Caco-2 (cell line): ENCODE data around the gene ELOVL7. TPM values are rescaled to one million over a fixed set of nuclear protein-coding genes. Genes with fewer than 3 reads are reported as not detected.
"Not testable (repeated sequence)": the region's sequence is repeated elsewhere in the genome, so short reads cannot be mapped to it uniquely, and the experiment has no call there.

Experiments
- BruUV-seq: library from RNA; stranded (reverse); fragments of 400-500 nt; replicated peaks from 2 replicates; lab custom pipeline; 2021; lab: Mats Ljungman, UMichigan
- CTCF ChIA-PET: fragments of 300-600 bp; sonication (Branson Sonifier 250); formaldehyde crosslinking; loops from one replicate; lab custom pipeline; 2022; ENCODE audit warnings: antibody characterized with exemption; lab: Charles Lee
- POLR2A ChIA-PET: fragments of 300-600 bp; sonication (Branson Sonifier 250); formaldehyde crosslinking; loops from one replicate; lab custom pipeline; 2022; ENCODE audit warnings: antibody characterized with exemption; lab: Charles Lee
- DNase-seq, 2 experiments: peaks; one replicate each; pipeline versions ENCODE4 v3.0.0 to v3.0.0-alpha.2; 2020 to 2022
- H3K27me3 ChIP-seq: replicated peaks from 2 replicates; pipeline ENCODE4 v1.6.0; 2011; ENCODE audit warnings: low read length; ENCODE audit not compliant: control insufficient read depth, insufficient read depth
- H3K36me3 ChIP-seq: 2 replicates; pipeline ENCODE4 v1.5.1; 2011; ENCODE audit warnings: low read length; ENCODE audit not compliant: control insufficient read depth, insufficient read depth
- H3K4me1 ChIP-seq: fragments of 250-450 bp; sonication (Bioruptor Pico); 2 replicates; pipeline ENCODE4 v1.5.1; 2020; ENCODE audit warnings: mild to moderate bottlenecking
- H3K4me3 ChIP-seq: 2 replicates; pipeline ENCODE4 v1.5.1; 2011; ENCODE audit warnings: low read depth, mild to moderate bottlenecking, control low read depth, low read length
- H3K9me3 ChIP-seq: fragments of 250-450 bp; sonication (Bioruptor Pico); 2 replicates; pipeline ENCODE4 v1.5.1; 2020; ENCODE audit warnings: mild to moderate bottlenecking, moderate library complexity
- H3K27ac Mint-ChIP-seq: one replicate; pipeline ENCODE4 v1.8.0; 2022; ENCODE audit warnings: mixed read lengths; ENCODE audit not compliant: unreplicated experiment
- H3K27me3 Mint-ChIP-seq: one replicate; pipeline ENCODE4 v1.8.0; 2022; ENCODE audit warnings: mixed read lengths; ENCODE audit not compliant: insufficient read depth, unreplicated experiment
- H3K36me3 Mint-ChIP-seq: one replicate; pipeline ENCODE4 v1.8.0; 2022; ENCODE audit warnings: mild to moderate bottlenecking, mixed read lengths; ENCODE audit not compliant: insufficient read depth, unreplicated experiment
- H3K4me1 Mint-ChIP-seq: one replicate; pipeline ENCODE4 v1.8.0; 2022; ENCODE audit warnings: low read depth, mixed read lengths; ENCODE audit not compliant: unreplicated experiment
- H3K4me3 Mint-ChIP-seq: one replicate; pipeline ENCODE4 v1.8.0; 2022; ENCODE audit warnings: mild to moderate bottlenecking, moderate library complexity, mixed read lengths; ENCODE audit not compliant: unreplicated experiment
- H3K9me3 Mint-ChIP-seq: one replicate; pipeline ENCODE4 v1.8.0; 2022; ENCODE audit warnings: mixed read lengths; ENCODE audit not compliant: unreplicated experiment
- CTCF ChIP-seq, 2 experiments: fragments of 200-600 bp in 1 of 2; IDR thresholded peaks; 1 replicate in 1 of 2; 2 replicates in 1 of 2; pipeline versions ENCODE4 v1.5.1 to v1.8.0; 2011 to 2022; ENCODE audit warnings: antibody characterized with exemption in 1 of 2, control low read depth in 1 of 2, inconsistent platforms in 1 of 2, low read depth in 1 of 2, low read length in 1 of 2, mild to moderate bottlenecking in 1 of 2, moderate library complexity in 1 of 2; ENCODE audit not compliant: insufficient read depth in 1 of 2, severe bottlenecking in 1 of 2, unreplicated experiment in 1 of 2
- intact Hi-C: fragments of 100-400 bp; cut with micrococcal nuclease; formaldehyde crosslinking; loops from one replicate; pipeline ENCODE4 v1.10.0; 2022; ENCODE audit not compliant: unreplicated experiment
- total RNA-seq: library from RNA; stranded (reverse); gene quantifications from 2 replicates; pipeline ENCODE4 v1.2.3, GENCODE V29; 2022

The ELOVL7 gene
- total RNA-seq, 1 experiment from 2014 or later: 16.4 TPM

GRCh38 chr5:60802226-60802625 is 41.8 kb downstream of the ELOVL7 start:
- no TSS peak for BruUV-seq
- no peak overlapping the region for H3K4me3 ChIP-seq
- H3K27me3 ChIP-seq: no peaks in the 10 kb centered on the region
- TF ChIP-seq CTCF (IDR thresholded peaks at IDR 0.05; ENCODE audit: insufficient read depth in 1 of 2, low read depth in 1 of 2, low read length in 1 of 2, severe bottlenecking in 1 of 2, unreplicated experiment in 1 of 2): no peak
- Mint-ChIP-seq H3K4me3 (no peak overlapping the region), H3K36me3 (no peaks in the 10 kb centered on the region), H3K27ac (no peak overlapping the region), H3K4me1 (no peaks in the 10 kb centered on the region), H3K9me3 (no peaks in the 10 kb centered on the region), H3K27me3 (no peaks in the 10 kb centered on the region)
- H3K9me3 ChIP-seq: no peaks in the 10 kb centered on the region
- no peaks in the 10 kb centered on the region for H3K36me3 ChIP-seq
- no peak for DNase-seq
- H3K4me1 ChIP-seq: no peaks in the 10 kb centered on the region
- POLR2A ChIA-PET: no interaction called here
- CTCF ChIA-PET: no interaction called here
- intact Hi-C loops: no loop called here

GRCh38 chr5:60797482-60798153 is 46.5 kb downstream of the ELOVL7 start:
- Histone ChIP-seq H3K36me3 (no peaks in the 10 kb centered on the region; the same call in 1 of the 2 replicates), H3K4me3 (no peak overlapping the region), H3K9me3 (no peaks in the 10 kb centered on the region), H3K27me3 (no peaks in the 10 kb centered on the region), H3K4me1 (no peaks in the 10 kb centered on the region)
- DNase-seq: no peak
- no peak overlapping the region for H3K4me3 Mint-ChIP-seq
- H3K9me3 Mint-ChIP-seq: no peaks in the 10 kb centered on the region
- intact Hi-C loops: no loop called here
- H3K36me3 Mint-ChIP-seq: no peaks in the 10 kb centered on the region
- H3K27me3 Mint-ChIP-seq: no peaks in the 10 kb centered on the region
- ChIA-PET CTCF (no interaction called here), POLR2A (no interaction called here)
- TF ChIP-seq CTCF (IDR thresholded peaks at IDR 0.05; ENCODE audit: insufficient read depth in 1 of 2, low read depth in 1 of 2, low read length in 1 of 2, severe bottlenecking in 1 of 2, unreplicated experiment in 1 of 2): no peak
- BruUV-seq: no TSS peak
- H3K4me1 Mint-ChIP-seq: no peaks in the 10 kb centered on the region
- H3K27ac Mint-ChIP-seq: no peak overlapping the region

GRCh38 chr5:60795424-60795950 is 48.6 kb downstream of the ELOVL7 start:
- BruUV-seq, H3K36me3 ChIP-seq, H3K4me1 Mint-ChIP-seq, H3K4me3 Mint-ChIP-seq, H3K4me1 ChIP-seq, intact Hi-C loops, DNase-seq, POLR2A ChIA-PET, H3K4me3 ChIP-seq, H3K27me3 Mint-ChIP-seq, H3K36me3 Mint-ChIP-seq, H3K9me3 Mint-ChIP-seq, CTCF ChIA-PET, H3K27ac Mint-ChIP-seq, H3K9me3 ChIP-seq, H3K27me3 ChIP-seq: not testable (repeated sequence)
